Measurements from ENCODE around the gene EPHA7.

EPHA7 gene

GRCh38 chr6:93376026-93376540, 43.3 kb downstream of the EPHA7 start:
- H3K27me3 ChIP-seq (ENCODE audit: insufficient read depth, low read length): no peaks in the 10 kb centered on the region
- H2AFZ ChIP-seq (ENCODE audit: low read depth, low read length): no peak overlapping the region
- H3K4me3 ChIP-seq (ENCODE audit: low read length): no peak overlapping the region
- no peaks in the 10 kb centered on the region for H3K9me3 ChIP-seq (ENCODE audit: low read length)
- no peaks in the 10 kb centered on the region for H3K36me3 ChIP-seq (ENCODE audit: insufficient read depth, low read length)
- no peaks in the 10 kb centered on the region for H3K4me1 ChIP-seq (ENCODE audit: insufficient read depth, low read length)

GRCh38 chr6:93373445-93373844, 45.9 kb downstream of the EPHA7 start:
- Histone ChIP-seq H3K27me3 (ENCODE audit: insufficient read depth, low read length) (no peaks in the 10 kb centered on the region), H3K4me3 (ENCODE audit: low read length) (no peak overlapping the region), H3K4me1 (ENCODE audit: insufficient read depth, low read length) (no peaks in the 10 kb centered on the region), H3K36me3 (ENCODE audit: insufficient read depth, low read length) (no peaks in the 10 kb centered on the region), H2AFZ (ENCODE audit: low read depth, low read length) (no peak overlapping the region), H3K9me3 (ENCODE audit: low read length) (no peaks in the 10 kb centered on the region)

GRCh38 chr6:93371756-93372155, 47.6 kb downstream of the EPHA7 start:
- H3K9me3 ChIP-seq (ENCODE audit: low read length): no peaks in the 10 kb centered on the region
- H3K27me3 ChIP-seq (ENCODE audit: insufficient read depth, low read length): no peaks in the 10 kb centered on the region
- H3K36me3 ChIP-seq (ENCODE audit: insufficient read depth, low read length): no peaks in the 10 kb centered on the region
- no peak overlapping the region for H2AFZ ChIP-seq (ENCODE audit: low read depth, low read length)
- H3K4me3 ChIP-seq (ENCODE audit: low read length): no peak overlapping the region
- H3K4me1 ChIP-seq (ENCODE audit: insufficient read depth, low read length): no peaks in the 10 kb centered on the region

GRCh38 chr6:93369586-93370134, 49.7 kb downstream of the EPHA7 start:
- H2AFZ ChIP-seq (ENCODE audit: low read depth, low read length): no peak overlapping the region
- no peak overlapping the region for H3K4me3 ChIP-seq (ENCODE audit: low read length)
- H3K27me3 ChIP-seq (ENCODE audit: insufficient read depth, low read length): no peaks in the 10 kb centered on the region
- H3K4me1 ChIP-seq (ENCODE audit: insufficient read depth, low read length): no peaks in the 10 kb centered on the region
- no peaks in the 10 kb centered on the region for H3K36me3 ChIP-seq (ENCODE audit: insufficient read depth, low read length)
- H3K9me3 ChIP-seq (ENCODE audit: low read length): no peaks in the 10 kb centered on the region

- H3K27me3 ChIP-seq (ENCODE audit: insufficient read depth, low read length): no peaks in the 10 kb centered on the region
- H3K4me3 ChIP-seq (ENCODE audit: low read length): no peak overlapping the region
- no peak overlapping the region for H2AFZ ChIP-seq (ENCODE audit: low read depth, low read length)
- H3K4me1 ChIP-seq (ENCODE audit: insufficient read depth, low read length): no peaks in the 10 kb centered on the region
- no peaks in the 10 kb centered on the region for H3K36me3 ChIP-seq (ENCODE audit: insufficient read depth, low read length)
- H3K9me3 ChIP-seq (ENCODE audit: low read length): no peaks in the 10 kb centered on the region
These were observed 52.9 kb downstream of the EPHA7 start for GRCh38 chr6:93366506-93366905.

GRCh38 chr6:93365445-93365844, 53.9 kb downstream of the EPHA7 start:
- Histone ChIP-seq H3K4me3 (ENCODE audit: low read length) (no peak overlapping the region), H3K4me1 (ENCODE audit: insufficient read depth, low read length) (no peaks in the 10 kb centered on the region), H2AFZ (ENCODE audit: low read depth, low read length) (no peak overlapping the region), H3K36me3 (ENCODE audit: insufficient read depth, low read length) (no peaks in the 10 kb centered on the region), H3K27me3 (ENCODE audit: insufficient read depth, low read length) (no peaks in the 10 kb centered on the region), H3K9me3 (ENCODE audit: low read length) (no peaks in the 10 kb centered on the region)

- Histone ChIP-seq H3K4me3 (ENCODE audit: low read length) (no peak overlapping the region), H3K4me1 (ENCODE audit: insufficient read depth, low read length) (no peaks in the 10 kb centered on the region), H3K27me3 (ENCODE audit: insufficient read depth, low read length) (no peaks in the 10 kb centered on the region), H2AFZ (ENCODE audit: low read depth, low read length) (no peak overlapping the region), H3K36me3 (ENCODE audit: insufficient read depth, low read length) (peaks cover 4% of the 10 kb centered on the region), H3K9me3 (ENCODE audit: low read length) (no peaks in the 10 kb centered on the region)
These were observed 60.9 kb downstream of the EPHA7 start for GRCh38 chr6:93358435-93358834.

- H3K27me3 ChIP-seq (ENCODE audit: insufficient read depth, low read length): no peaks in the 10 kb centered on the region
- no peak overlapping the region for H2AFZ ChIP-seq (ENCODE audit: low read depth, low read length)
- no peaks in the 10 kb centered on the region for H3K9me3 ChIP-seq (ENCODE audit: low read length)
- no peak overlapping the region for H3K4me3 ChIP-seq (ENCODE audit: low read length)
- no peaks in the 10 kb centered on the region for H3K4me1 ChIP-seq (ENCODE audit: insufficient read depth, low read length)
- H3K36me3 ChIP-seq (ENCODE audit: insufficient read depth, low read length): peaks cover 4% of the 10 kb centered on the region
These were observed 66.8 kb downstream of the EPHA7 start for GRCh38 chr6:93352604-93353003.

GRCh38 chr6:93351222-93351621, 68.1 kb downstream of the EPHA7 start:
- Histone ChIP-seq H3K4me3 (ENCODE audit: low read length) (no peak overlapping the region), H2AFZ (ENCODE audit: low read depth, low read length) (no peak overlapping the region)

GRCh38 chr6:93350774-93351173, 68.6 kb downstream of the EPHA7 start:
- Histone ChIP-seq H3K9me3 (ENCODE audit: low read length) (no peaks in the 10 kb centered on the region), H3K27me3 (ENCODE audit: insufficient read depth, low read length) (no peaks in the 10 kb centered on the region), H2AFZ (ENCODE audit: low read depth, low read length) (no peak overlapping the region), H3K4me3 (ENCODE audit: low read length) (no peak overlapping the region), H3K4me1 (ENCODE audit: insufficient read depth, low read length) (no peaks in the 10 kb centered on the region), H3K36me3 (ENCODE audit: insufficient read depth, low read length) (no peaks in the 10 kb centered on the region)

More at GRCh38 chr6:93351222-93351621, 68.1 kb downstream of the EPHA7 start:
- no peaks in the 10 kb centered on the region for H3K27me3 ChIP-seq (ENCODE audit: insufficient read depth, low read length)
- H3K9me3 ChIP-seq (ENCODE audit: low read length): no peaks in the 10 kb centered on the region
- no peaks in the 10 kb centered on the region for H3K36me3 ChIP-seq (ENCODE audit: insufficient read depth, low read length)
- H3K4me1 ChIP-seq (ENCODE audit: insufficient read depth, low read length): no peaks in the 10 kb centered on the region

- Histone ChIP-seq H2AFZ (ENCODE audit: low read depth, low read length) (no peak overlapping the region), H3K27me3 (ENCODE audit: insufficient read depth, low read length) (no peaks in the 10 kb centered on the region)
These were observed 75.0 kb downstream of the EPHA7 start for GRCh38 chr6:93344333-93344835.

GRCh38 chr6:93343476-93343875, 75.9 kb downstream of the EPHA7 start:
- Histone ChIP-seq H3K27me3 (ENCODE audit: insufficient read depth, low read length) (no peaks in the 10 kb centered on the region), H2AFZ (ENCODE audit: low read depth, low read length) (no peak overlapping the region), H3K4me1 (ENCODE audit: insufficient read depth, low read length) (no peaks in the 10 kb centered on the region), H3K9me3 (ENCODE audit: low read length) (no peaks in the 10 kb centered on the region), H3K4me3 (ENCODE audit: low read length) (no peak overlapping the region), H3K36me3 (ENCODE audit: insufficient read depth, low read length) (no peaks in the 10 kb centered on the region)

More at GRCh38 chr6:93344333-93344835, 75.0 kb downstream of the EPHA7 start:
- no peaks in the 10 kb centered on the region for H3K9me3 ChIP-seq (ENCODE audit: low read length)
- no peaks in the 10 kb centered on the region for H3K4me1 ChIP-seq (ENCODE audit: insufficient read depth, low read length)
- no peak overlapping the region for H3K4me3 ChIP-seq (ENCODE audit: low read length)
- H3K36me3 ChIP-seq (ENCODE audit: insufficient read depth, low read length): no peaks in the 10 kb centered on the region

GRCh38 chr6:93341900-93342613, 77.3 kb downstream of the EPHA7 start:
- Histone ChIP-seq H3K9me3 (ENCODE audit: low read length) (no peaks in the 10 kb centered on the region), H3K36me3 (ENCODE audit: insufficient read depth, low read length) (no peaks in the 10 kb centered on the region), H3K4me3 (ENCODE audit: low read length) (no peak overlapping the region), H3K4me1 (ENCODE audit: insufficient read depth, low read length) (peaks cover 5% of the 10 kb centered on the region), H2AFZ (ENCODE audit: low read depth, low read length) (no peak overlapping the region), H3K27me3 (ENCODE audit: insufficient read depth, low read length) (no peaks in the 10 kb centered on the region)

Measured in neuron (in vitro differentiated cells).